Measurements from ENCODE around the gene HSP90AB1. TPM values are rescaled to one million over a fixed set of nuclear protein-coding genes. Genes with fewer than 3 reads are reported as not detected.
A peak's percentile ranks its signal among the peaks of the same experiment; 100 is the strongest.

HSP90AB1 gene
- total RNA-seq, 8 experiments from 2014 or later: 588 to 1,345 (median 878) TPM

GRCh38 chr6:44255871-44256774 is 9.2 kb downstream of the HSP90AB1 start:
- peak in 6 of 8 experiments; percentile 0 to 4 (median 2) for ATAC-seq (replicated peaks in 6 of 8)
- peaks cover 14 to 24% of the 10 kb centered on the region in 2 donors for H3K4me1 ChIP-seq (replicated peaks in 1 of 2)
- peak overlapping the region; percentile 71 to 89 for H3K27ac ChIP-seq
- 0 to 48% (median 20%) methylated on average over 1 to 5 of the region's 15 CpGs; no CpG with 5 or more reads in 1 of the 10 experiments for WGBS, 10 experiments
- in situ Hi-C loops (cut with MboI; ENCODE audit: low pct_unique_long_range_greater_than_20kb in 2 of 9, low sequenced_read_pairs in 9 of 9, unreplicated experiment in 9 of 9): no loop called here
- peak overlapping the region; percentile 54 to 83 (median 62) for H3K4me3 ChIP-seq

GRCh38 chr6:44256775-44257024 is 9.8 kb downstream of the HSP90AB1 start:
- ATAC-seq (replicated peaks in 6 of 8): no peak
- peak overlapping the region; percentile 71 to 89 for H3K27ac ChIP-seq
- in situ Hi-C loops (cut with MboI; ENCODE audit: low pct_unique_long_range_greater_than_20kb in 2 of 9, low sequenced_read_pairs in 9 of 9, unreplicated experiment in 9 of 9): no loop called here
- WGBS, 10 experiments: 0 to 7% (median 6%) methylated on average over 1 to 4 of the region's 12 CpGs; no CpG with 5 or more reads in 6 of the 10 experiments
- H3K4me1 ChIP-seq (replicated peaks in 1 of 2): peaks cover 14 to 24% of the 10 kb centered on the region in 2 donors
- peak overlapping the region; percentile 54 to 83 (median 62) for H3K4me3 ChIP-seq

GRCh38 chr6:44257025-44257752 is 10.3 kb downstream of the HSP90AB1 start, which contains the start of gene SLC35B2:
Gene SLC35B2 (minus strand): TSS chr6:44257528. CDS start chr6:44257410, 118 bp downstream.
- Histone ChIP-seq H3K4me1 (replicated peaks in 1 of 2) (peaks cover 14 to 24% of the 10 kb centered on the region in 2 donors), H3K4me3 (peak within 1 kb of the TSS; percentile 54 to 83 (median 62)), H3K27ac (peak within 1 kb of the TSS; percentile 71 to 89)
- 0% methylated on average over 2 of the region's 80 CpGs; no CpG with 5 or more reads in 9 of the 10 experiments for WGBS, 10 experiments
- in situ Hi-C loops (cut with MboI; ENCODE audit: low pct_unique_long_range_greater_than_20kb in 2 of 9, low sequenced_read_pairs in 9 of 9, unreplicated experiment in 9 of 9): no loop called here
- ATAC-seq (replicated peaks in 6 of 8): peak; percentile 53 to 77 (median 69)

- ATAC-seq (replicated peaks in 6 of 8): no peak
- Histone ChIP-seq H3K4me1 (replicated peaks in 1 of 2) (peaks cover 19 to 29% of the 10 kb centered on the region in 2 donors), H3K27ac (peak overlapping the region; percentile 71 to 89), H3K4me3 (peak overlapping the region; percentile 54 to 83 (median 62))
- in situ Hi-C loops (cut with MboI; ENCODE audit: low pct_unique_long_range_greater_than_20kb in 2 of 9, low sequenced_read_pairs in 9 of 9, unreplicated experiment in 9 of 9): no loop called here
- WGBS, 10 experiments: 13 to 100% (median 33%) methylated on average over 1 to 13 of the region's 15 CpGs
These were observed 10.9 kb downstream of the HSP90AB1 start for GRCh38 chr6:44257753-44258324.

GRCh38 chr6:44258325-44258863 is 11.5 kb downstream of the HSP90AB1 start:
- peak overlapping the region in 1 of 2 donors; percentile 89 for H3K27ac ChIP-seq
- peaks cover 24 to 34% of the 10 kb centered on the region in 2 donors for H3K4me1 ChIP-seq (replicated peaks in 1 of 2)
- ATAC-seq (replicated peaks in 6 of 8): no peak
- WGBS, 10 experiments: 72 to 100% (median 83%) methylated on average over 1 to 7 of the region's 9 CpGs; no CpG with 5 or more reads in 3 of the 10 experiments
- H3K4me3 ChIP-seq: no peak overlapping the region
- in situ Hi-C loops (cut with MboI; ENCODE audit: low pct_unique_long_range_greater_than_20kb in 2 of 9, low sequenced_read_pairs in 9 of 9, unreplicated experiment in 9 of 9): no loop called here

- H3K4me3 ChIP-seq: no peak overlapping the region
- no peak for ATAC-seq (replicated peaks in 6 of 8)
- no peak overlapping the region for H3K27ac ChIP-seq
- 50 to 100% (median 71%) methylated on average over 1 to 2 of the region's 3 CpGs; no CpG with 5 or more reads in 7 of the 10 experiments for WGBS, 10 experiments
- H3K4me1 ChIP-seq (replicated peaks in 1 of 2): peaks cover 29 to 37% of the 10 kb centered on the region in 2 donors
- in situ Hi-C loops (cut with MboI; ENCODE audit: low pct_unique_long_range_greater_than_20kb in 2 of 9, low sequenced_read_pairs in 9 of 9, unreplicated experiment in 9 of 9): no loop called here
These were observed 12.0 kb downstream of the HSP90AB1 start for GRCh38 chr6:44258921-44259320.

- Histone ChIP-seq H3K4me3 (no peak overlapping the region), H3K27ac (no peak overlapping the region), H3K4me1 (replicated peaks in 1 of 2) (peaks cover 35 to 43% of the 10 kb centered on the region in 2 donors)
- WGBS, 10 experiments: 60 to 100% (median 87%) methylated on average over 1 to 3 of the region's 8 CpGs; no CpG with 5 or more reads in 5 of the 10 experiments
- no peak for ATAC-seq (replicated peaks in 6 of 8)
- in situ Hi-C loops (cut with MboI; ENCODE audit: low pct_unique_long_range_greater_than_20kb in 2 of 9, low sequenced_read_pairs in 9 of 9, unreplicated experiment in 9 of 9): loop anchor here in 3 of 9 experiments (10.0 kb wide), 1 partner anchor 75 kb away; no protein-coding TSS in a partner anchor
These were observed 13.1 kb downstream of the HSP90AB1 start for GRCh38 chr6:44260011-44260410.

GRCh38 chr6:44260451-44261297 is 13.8 kb downstream of the HSP90AB1 start:
- Histone ChIP-seq H3K4me1 (replicated peaks in 1 of 2) (peaks cover 34 to 37% of the 10 kb centered on the region in 2 donors), H3K27ac (no peak overlapping the region), H3K4me3 (no peak overlapping the region)
- WGBS, 10 experiments: 42 to 100% (median 82%) methylated on average over 2 to 5 of the region's 6 CpGs
- in situ Hi-C loops (cut with MboI; ENCODE audit: low pct_unique_long_range_greater_than_20kb in 2 of 9, low sequenced_read_pairs in 9 of 9, unreplicated experiment in 9 of 9): loop anchor here in 3 of 9 experiments (10.0 kb wide), 1 partner anchor 74 kb away; no protein-coding TSS in a partner anchor
- ATAC-seq (replicated peaks in 6 of 8): no peak

GRCh38 chr6:44261581-44261980 is 14.7 kb downstream of the HSP90AB1 start:
- no peak for ATAC-seq (replicated peaks in 6 of 8)
- Histone ChIP-seq H3K4me1 (replicated peaks in 1 of 2) (peaks cover 25 to 31% of the 10 kb centered on the region in 2 donors), H3K27ac (no peak overlapping the region), H3K4me3 (no peak overlapping the region)
- in situ Hi-C loops (cut with MboI; ENCODE audit: low pct_unique_long_range_greater_than_20kb in 2 of 9, low sequenced_read_pairs in 9 of 9, unreplicated experiment in 9 of 9): loop anchor here in 3 of 9 experiments (10.0 kb wide), 1 partner anchor 73 kb away; no protein-coding TSS in a partner anchor
- 80 to 100% (median 93%) methylated on average over 1 to 3 of the region's 8 CpGs; no CpG with 5 or more reads in 7 of the 10 experiments for WGBS, 10 experiments

GRCh38 chr6:44262467-44263353 is 15.8 kb downstream of the HSP90AB1 start:
- Histone ChIP-seq H3K4me1 (replicated peaks in 1 of 2) (peaks cover 30% of the 10 kb centered on the region in 2 donors), H3K4me3 (peak overlapping the region in 2 of 5 donors; percentile 65 to 72), H3K27ac (no peak overlapping the region)
- in situ Hi-C loops (cut with MboI; ENCODE audit: low pct_unique_long_range_greater_than_20kb in 2 of 9, low sequenced_read_pairs in 9 of 9, unreplicated experiment in 9 of 9): loop anchor here in 3 of 9 experiments (10.0 kb wide), 1 partner anchor 72 kb away; no protein-coding TSS in a partner anchor
- 80 to 100% (median 88%) methylated on average over 1 to 3 of the region's 7 CpGs; no CpG with 5 or more reads in 7 of the 10 experiments for WGBS, 10 experiments
- no peak for ATAC-seq (replicated peaks in 6 of 8)
